Measurements from ENCODE around the gene CHRM5.

Gene CHRM5, protein sequence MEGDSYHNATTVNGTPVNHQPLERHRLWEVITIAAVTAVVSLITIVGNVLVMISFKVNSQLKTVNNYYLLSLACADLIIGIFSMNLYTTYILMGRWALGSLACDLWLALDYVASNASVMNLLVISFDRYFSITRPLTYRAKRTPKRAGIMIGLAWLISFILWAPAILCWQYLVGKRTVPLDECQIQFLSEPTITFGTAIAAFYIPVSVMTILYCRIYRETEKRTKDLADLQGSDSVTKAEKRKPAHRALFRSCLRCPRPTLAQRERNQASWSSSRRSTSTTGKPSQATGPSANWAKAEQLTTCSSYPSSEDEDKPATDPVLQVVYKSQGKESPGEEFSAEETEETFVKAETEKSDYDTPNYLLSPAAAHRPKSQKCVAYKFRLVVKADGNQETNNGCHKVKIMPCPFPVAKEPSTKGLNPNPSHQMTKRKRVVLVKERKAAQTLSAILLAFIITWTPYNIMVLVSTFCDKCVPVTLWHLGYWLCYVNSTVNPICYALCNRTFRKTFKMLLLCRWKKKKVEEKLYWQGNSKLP

GRCh38 chr15:33968224-33968623 lies at the start of gene CHRM5:
CHRM5 (plus strand) TSS chr15:33968497; CDS start chr15:34062718, 94,221 bp downstream.
- DNase-seq, result no peak

- DNase-seq, result no peak
Observed at GRCh38 chr15:33923446-33923845, 44.9 kb upstream of the CHRM5 start.

- no peak for DNase-seq
Observed at GRCh38 chr15:33926260-33926659, 42.0 kb upstream of the CHRM5 start.

DNA sequence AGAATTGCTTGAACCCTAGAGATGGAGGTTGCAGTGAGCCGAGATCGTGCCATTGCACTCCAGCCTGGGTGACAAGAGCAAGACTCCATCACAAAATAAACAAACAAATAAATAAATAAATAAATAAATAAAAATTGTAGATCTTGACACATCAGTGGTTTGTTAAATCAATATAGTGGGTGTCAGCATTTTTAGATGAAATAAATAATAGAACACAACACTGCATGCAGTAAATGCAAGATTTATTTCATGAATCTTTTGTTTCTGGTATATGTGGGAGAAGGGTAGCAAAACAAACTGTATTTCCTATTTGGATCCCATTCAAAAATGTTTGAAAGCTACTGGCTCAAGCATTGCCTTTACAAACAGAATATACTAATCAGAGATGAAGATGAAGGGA lies 35.6 kb upstream of the CHRM5 start:
- no peak for DNase-seq

- DNase-seq, result no peak
Observed at GRCh38 chr15:33934396-33934795, 33.9 kb upstream of the CHRM5 start.

- DNase-seq, result no peak
Observed at GRCh38 chr15:33934921-33935320, 33.4 kb upstream of the CHRM5 start.

DNA sequence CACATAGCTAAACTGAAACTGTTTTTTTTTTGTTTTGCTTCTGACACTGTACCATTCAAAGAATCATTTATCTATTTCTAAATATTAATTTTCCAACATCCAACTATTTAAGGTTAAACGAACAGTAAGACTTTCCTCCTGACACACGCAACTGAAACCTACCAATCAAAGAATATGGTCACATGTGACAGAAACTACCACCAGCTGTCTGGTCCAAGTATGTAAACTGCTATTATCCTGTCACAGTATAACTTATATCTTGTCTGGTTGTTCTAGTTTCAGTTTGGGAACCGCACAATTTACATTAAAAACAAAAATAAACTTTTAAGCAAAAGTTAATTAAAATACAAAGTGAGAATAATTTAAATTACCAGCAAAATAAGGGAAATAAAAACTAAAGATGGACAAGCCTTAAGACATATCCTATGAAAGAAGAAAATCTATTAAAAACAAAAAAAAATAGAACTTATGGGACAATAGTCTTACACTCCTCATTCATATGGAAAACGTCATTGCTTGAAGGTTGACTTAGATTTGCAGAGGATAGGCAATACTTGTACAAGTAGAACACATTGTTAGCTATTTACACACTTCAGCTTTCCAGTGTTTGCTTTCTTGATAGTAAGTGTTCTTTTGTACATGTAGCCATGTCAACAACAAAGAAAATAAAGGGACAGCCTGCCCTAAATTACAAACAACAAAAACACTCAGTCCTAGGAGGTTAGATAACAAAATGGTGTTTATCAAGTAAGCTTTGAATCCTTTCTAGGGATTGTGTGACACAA lies 26.8 kb upstream of the CHRM5 start:
- no peak for DNase-seq

GRCh38 chr15:33946152-33946551 lies 22.1 kb upstream of the CHRM5 start:
- no peak for DNase-seq

- DNase-seq, result no peak
Observed at GRCh38 chr15:33955945-33956344, 12.4 kb upstream of the CHRM5 start.

DNA sequence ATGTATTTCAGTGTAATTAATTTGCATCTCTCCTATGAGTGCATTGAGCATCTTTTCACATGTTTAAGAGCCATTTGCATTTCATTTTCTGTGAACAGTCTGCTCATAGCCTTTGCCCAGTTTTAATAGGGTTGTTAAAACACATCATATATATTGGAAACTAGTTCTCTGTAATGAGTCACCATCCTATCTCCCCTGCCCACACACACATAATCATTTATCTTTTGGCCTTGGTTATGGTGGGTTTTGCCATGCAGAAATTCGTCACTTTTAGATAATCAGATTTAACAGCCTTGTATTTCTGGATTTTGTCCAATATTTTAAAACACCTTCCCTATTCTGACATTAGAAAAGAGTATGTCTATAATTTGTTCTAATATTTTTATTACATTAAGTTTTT lies 11.9 kb upstream of the CHRM5 start:
- DNase-seq, result no peak

DNA sequence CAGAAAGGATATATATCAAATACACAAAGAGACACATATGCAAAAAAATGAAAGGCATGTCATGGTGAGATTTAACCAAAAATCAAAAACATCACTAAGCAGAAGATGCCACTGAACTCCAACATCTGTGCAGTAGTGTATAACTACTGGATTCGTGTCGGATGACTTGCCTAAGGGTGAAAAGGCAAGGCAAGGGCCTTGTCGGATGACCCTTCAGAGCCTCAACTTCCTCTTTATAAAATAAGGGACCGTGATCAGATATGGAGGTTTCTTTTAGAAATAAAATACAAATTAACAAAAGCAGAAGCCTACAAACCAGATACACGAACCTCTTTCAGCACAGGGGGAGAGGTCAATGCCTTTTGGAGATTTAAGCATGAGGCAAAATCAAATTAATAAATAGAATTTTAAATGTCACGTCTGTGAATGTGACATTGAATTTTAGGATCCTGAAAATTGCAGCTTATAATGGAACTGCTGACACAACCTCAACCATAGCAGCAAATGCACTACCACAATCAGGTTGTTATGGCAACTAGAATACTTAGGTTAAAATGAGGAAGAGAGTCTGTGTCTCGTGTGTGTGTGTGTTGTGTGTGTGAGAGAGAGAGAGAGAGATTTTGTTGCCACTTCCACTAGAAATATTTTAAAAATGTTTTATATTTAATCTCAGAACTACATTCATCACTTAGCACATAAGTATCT lies 8.3 kb upstream of the CHRM5 start:
- DNase-seq, result no peak

- DNase-seq, result no peak
Observed at GRCh38 chr15:33960549-33960935, 7.8 kb upstream of the CHRM5 start.

- DNase-seq, result no peak
Observed at GRCh38 chr15:33963831-33964664, 4.2 kb upstream of the CHRM5 start.

- no peak for DNase-seq
Observed at GRCh38 chr15:33964665-33965040, 3.6 kb upstream of the CHRM5 start.

DNA sequence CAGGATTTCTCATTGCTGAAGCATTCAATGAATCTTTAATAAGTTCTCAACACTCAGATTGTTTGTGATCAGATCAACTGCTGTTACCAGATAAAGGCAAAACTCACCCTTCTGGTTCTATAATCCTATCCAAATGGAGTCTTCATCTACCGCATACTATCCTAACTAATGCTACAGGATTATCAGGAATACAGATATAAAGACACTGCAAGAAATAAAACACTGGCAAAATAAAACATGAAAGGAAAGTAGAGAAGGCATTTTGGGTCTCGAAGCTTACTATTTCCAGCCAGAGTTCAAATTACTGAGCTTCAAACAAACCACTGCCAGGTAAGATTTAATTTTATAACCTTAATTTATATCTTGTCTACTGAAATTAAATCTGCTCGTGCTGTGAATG lies 524 bp downstream of the CHRM5 start:
- no peak for DNase-seq

- DNase-seq, result no peak
Observed at GRCh38 chr15:33971811-33972210, 3.5 kb downstream of the CHRM5 start.

- DNase-seq, result no peak
Observed at GRCh38 chr15:33975022-33975565, 6.8 kb downstream of the CHRM5 start.

DNA sequence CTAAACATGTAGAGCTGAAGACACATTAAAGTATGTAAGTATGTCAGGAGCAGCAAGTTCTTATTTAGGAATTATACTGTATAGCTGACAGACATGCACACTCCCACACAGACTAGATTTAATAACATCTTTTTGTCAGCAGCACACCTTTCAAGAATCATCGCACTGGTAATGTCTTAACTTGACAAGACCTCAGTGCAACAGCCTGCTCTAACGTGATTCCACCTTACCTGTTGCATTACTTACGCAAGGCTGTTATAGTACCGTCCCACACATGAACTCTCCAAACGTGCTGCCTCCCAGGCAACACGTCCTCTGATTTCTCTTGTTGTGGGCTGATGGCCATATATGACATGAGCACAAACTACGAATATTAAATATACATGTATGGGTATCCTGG lies 11.9 kb downstream of the CHRM5 start:
- DNase-seq, result no peak

GRCh38 chr15:33982516-33982915 lies 14.2 kb downstream of the CHRM5 start:
- no peak for DNase-seq

DNA sequence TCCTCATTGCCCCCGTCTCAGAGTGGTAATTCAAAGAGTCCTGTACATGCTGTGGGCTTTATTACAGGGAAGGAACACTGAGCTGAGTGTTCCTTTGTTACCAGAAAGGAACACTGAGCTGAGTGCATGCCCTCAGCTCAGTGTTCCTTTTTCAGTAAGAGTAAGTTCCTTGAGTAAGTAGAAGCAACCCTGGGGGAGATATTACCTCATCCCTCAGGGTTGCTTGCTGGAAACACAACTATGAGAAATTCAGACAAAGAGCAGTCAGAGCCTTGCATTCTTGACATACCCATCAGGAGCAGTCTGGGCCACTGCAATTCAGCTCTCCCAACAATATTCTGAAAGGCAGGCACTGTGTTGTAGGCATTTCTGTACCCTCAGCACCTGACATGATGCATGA lies 17.0 kb downstream of the CHRM5 start:
- DNase-seq, result no peak

DNA sequence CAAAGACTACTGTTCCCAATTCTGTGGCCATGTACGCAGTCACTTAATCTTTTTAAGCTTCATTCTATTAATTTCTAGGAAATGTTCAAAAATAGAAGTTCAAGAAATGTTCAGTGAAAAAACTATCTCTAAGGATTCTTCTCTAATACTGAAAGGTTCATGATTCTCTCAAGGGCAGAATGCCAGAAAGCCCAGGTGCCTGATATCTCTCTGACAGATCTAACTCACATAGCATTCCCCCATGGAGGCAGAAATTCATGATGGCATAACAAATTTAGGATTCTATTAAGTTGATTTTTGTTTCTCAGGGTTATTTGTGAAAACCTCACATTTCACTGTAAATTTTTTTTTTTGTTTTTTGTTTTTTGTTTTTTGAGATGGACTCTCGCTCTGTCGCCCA lies 17.5 kb downstream of the CHRM5 start:
- DNase-seq, result no peak

GRCh38 chr15:33987444-33987843 lies 19.1 kb downstream of the CHRM5 start:
- DNase-seq, result no peak
